Peyer's patch (tissue), 4 donors: Measurements from ENCODE around the gene CD6.

Experiments
- CTCF ChIP-seq, 6 experiments: fragments of 450-650 bp in 4 of 6; fragments of 200-600 bp in 2 of 6; sonication (generic) in 1 of 6; IDR thresholded peaks; one replicate each; pipeline ENCODE4 v1.5.1; 2017 to 2019; ENCODE audit warnings: antibody characterized with exemption in 6 of 6, mild to moderate bottlenecking in 3 of 6, moderate library complexity in 1 of 6
- POLR2A ChIP-seq, 2 donors: fragments of 450-650 bp; IDR thresholded peaks; one replicate each; pipeline ENCODE4 v1.5.1; 2017; ENCODE audit warnings: antibody characterized with exemption in 2 of 2, mild to moderate bottlenecking in 2 of 2, moderate library complexity in 2 of 2

GRCh38 chr11:60991457-60991856 lies 20.0 kb downstream of the CD6 start:
- TF ChIP-seq POLR2A (IDR thresholded peaks at IDR 0.05) (no peak), CTCF (IDR thresholded peaks at IDR 0.05) (no peak)
